HL-60 (cell line): ENCODE results near the gene PRCP.

Experiments
- POLR2AphosphoS5 ChIP-seq: IDR thresholded peaks from 2 replicates; pipeline ENCODE4 v1.6.1; 2012; ENCODE audit warnings: low read depth
- TF ChIP-seq, protein P1 (sequence below): IDR thresholded peaks from one replicate; pipeline ENCODE4 v1.5.1; 2011; ENCODE audit warnings: low read length, control low read depth, inconsistent platforms; ENCODE audit not compliant: insufficient read depth

DNA sequence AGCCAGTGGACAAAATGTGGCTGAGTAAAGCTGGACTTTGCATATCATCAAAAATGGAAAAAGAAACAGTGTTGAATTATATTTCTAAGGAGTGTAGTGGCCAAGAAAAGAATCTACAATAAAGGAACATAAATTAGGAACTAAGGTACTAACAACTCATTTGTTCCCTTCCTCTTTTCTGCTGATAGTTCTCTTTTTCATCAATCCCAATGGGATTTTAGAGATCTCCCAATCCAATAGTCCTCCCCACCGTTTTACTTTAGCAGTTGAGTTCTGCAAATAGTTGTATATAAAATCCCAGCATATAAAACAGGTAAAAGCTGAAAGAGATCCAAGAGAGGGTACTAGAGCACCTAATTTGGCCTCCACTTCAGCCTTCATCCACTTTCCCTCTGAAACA, 2.0 kb downstream of the PRCP start:
- TF ChIP-seq, protein P1, sequence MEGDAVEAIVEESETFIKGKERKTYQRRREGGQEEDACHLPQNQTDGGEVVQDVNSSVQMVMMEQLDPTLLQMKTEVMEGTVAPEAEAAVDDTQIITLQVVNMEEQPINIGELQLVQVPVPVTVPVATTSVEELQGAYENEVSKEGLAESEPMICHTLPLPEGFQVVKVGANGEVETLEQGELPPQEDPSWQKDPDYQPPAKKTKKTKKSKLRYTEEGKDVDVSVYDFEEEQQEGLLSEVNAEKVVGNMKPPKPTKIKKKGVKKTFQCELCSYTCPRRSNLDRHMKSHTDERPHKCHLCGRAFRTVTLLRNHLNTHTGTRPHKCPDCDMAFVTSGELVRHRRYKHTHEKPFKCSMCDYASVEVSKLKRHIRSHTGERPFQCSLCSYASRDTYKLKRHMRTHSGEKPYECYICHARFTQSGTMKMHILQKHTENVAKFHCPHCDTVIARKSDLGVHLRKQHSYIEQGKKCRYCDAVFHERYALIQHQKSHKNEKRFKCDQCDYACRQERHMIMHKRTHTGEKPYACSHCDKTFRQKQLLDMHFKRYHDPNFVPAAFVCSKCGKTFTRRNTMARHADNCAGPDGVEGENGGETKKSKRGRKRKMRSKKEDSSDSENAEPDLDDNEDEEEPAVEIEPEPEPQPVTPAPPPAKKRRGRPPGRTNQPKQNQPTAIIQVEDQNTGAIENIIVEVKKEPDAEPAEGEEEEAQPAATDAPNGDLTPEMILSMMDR: no peak
- TF ChIP-seq POLR2AphosphoS5: no peak
